Ascending aorta (tissue), 2 donors: ENCODE results near the gene YAE1. TPM values are rescaled to one million over a fixed set of nuclear protein-coding genes. Genes with fewer than 3 reads are reported as not detected.

Experiments used
- DNase-seq, 2 donors: peaks; one replicate each; pipeline ENCODE4 v3.0.0-alpha.2; 2019; ENCODE audit warnings: low spot score in 2 of 2
- H3K27ac ChIP-seq, 2 donors: fragments of 200-600 bp; sonication (generic); one replicate each; pipeline ENCODE4 v1.5.1; 2016 to 2017; ENCODE audit warnings: mild to moderate bottlenecking in 1 of 2
- H3K27me3 ChIP-seq: fragments of 200-600 bp; sonication (generic); one replicate; pipeline ENCODE4 v1.5.1; 2017
- H3K36me3 ChIP-seq, 2 donors: fragments of 200-600 bp; sonication (generic); one replicate each; pipeline ENCODE4 v1.5.1; 2016
- H3K4me1 ChIP-seq, 2 donors: fragments of 200-600 bp; sonication (generic); one replicate each; pipeline ENCODE4 v1.5.1; 2016 to 2017; ENCODE audit warnings: mild to moderate bottlenecking in 1 of 2
- H3K4me3 ChIP-seq, 2 donors: fragments of 200-600 bp; sonication (generic); one replicate each; pipeline ENCODE4 v1.5.1; 2016 to 2017; ENCODE audit warnings: mild to moderate bottlenecking in 1 of 2
- H3K9me3 ChIP-seq, 2 donors: fragments of 200-600 bp; sonication (generic); one replicate each; pipeline ENCODE4 v1.5.1; 2016
- intact Hi-C: fragments of 100-400 bp; cut with DNase I; formaldehyde crosslinking; loops from one replicate; pipeline ENCODE4 v1.15.1; 2023
- total RNA-seq: library from RNA; depleted of rRNA; stranded (reverse); fragments of >200 nt; gene quantifications from one replicate; pipeline ENCODE4 v1.1.0, GENCODE V29; 2016
- TF ChIP-seq, protein P1 (sequence below), 3 experiments: fragments of 200-600 bp in 2 of 3; fragments of 450-650 bp in 1 of 3; sonication (generic) in 2 of 3; IDR thresholded peaks; one replicate each; pipeline ENCODE4 v1.5.1; 2016 to 2019; ENCODE audit warnings: antibody characterized with exemption in 3 of 3, mild to moderate bottlenecking in 1 of 3, moderate library complexity in 1 of 3

The YAE1 gene
- total RNA-seq, 1 donor from 2014 or later, result 3.3 TPM

GRCh38 chr7:39614299-39614698 is 48.1 kb downstream of the YAE1 start:
- no peak overlapping the region for H3K27ac ChIP-seq
- intact Hi-C loops, result no loop called here
- no peaks in the 10 kb centered on the region for H3K9me3 ChIP-seq
- H3K36me3 ChIP-seq, result no peaks in the 10 kb centered on the region
- H3K4me1 ChIP-seq, result no peaks in the 10 kb centered on the region
- H3K27me3 ChIP-seq, result no peaks in the 10 kb centered on the region
- TF ChIP-seq, protein P1, sequence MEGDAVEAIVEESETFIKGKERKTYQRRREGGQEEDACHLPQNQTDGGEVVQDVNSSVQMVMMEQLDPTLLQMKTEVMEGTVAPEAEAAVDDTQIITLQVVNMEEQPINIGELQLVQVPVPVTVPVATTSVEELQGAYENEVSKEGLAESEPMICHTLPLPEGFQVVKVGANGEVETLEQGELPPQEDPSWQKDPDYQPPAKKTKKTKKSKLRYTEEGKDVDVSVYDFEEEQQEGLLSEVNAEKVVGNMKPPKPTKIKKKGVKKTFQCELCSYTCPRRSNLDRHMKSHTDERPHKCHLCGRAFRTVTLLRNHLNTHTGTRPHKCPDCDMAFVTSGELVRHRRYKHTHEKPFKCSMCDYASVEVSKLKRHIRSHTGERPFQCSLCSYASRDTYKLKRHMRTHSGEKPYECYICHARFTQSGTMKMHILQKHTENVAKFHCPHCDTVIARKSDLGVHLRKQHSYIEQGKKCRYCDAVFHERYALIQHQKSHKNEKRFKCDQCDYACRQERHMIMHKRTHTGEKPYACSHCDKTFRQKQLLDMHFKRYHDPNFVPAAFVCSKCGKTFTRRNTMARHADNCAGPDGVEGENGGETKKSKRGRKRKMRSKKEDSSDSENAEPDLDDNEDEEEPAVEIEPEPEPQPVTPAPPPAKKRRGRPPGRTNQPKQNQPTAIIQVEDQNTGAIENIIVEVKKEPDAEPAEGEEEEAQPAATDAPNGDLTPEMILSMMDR (IDR thresholded peaks at IDR 0.05), result no peak
- no peak overlapping the region for H3K4me3 ChIP-seq
- DNase-seq, result no peak

DNA sequence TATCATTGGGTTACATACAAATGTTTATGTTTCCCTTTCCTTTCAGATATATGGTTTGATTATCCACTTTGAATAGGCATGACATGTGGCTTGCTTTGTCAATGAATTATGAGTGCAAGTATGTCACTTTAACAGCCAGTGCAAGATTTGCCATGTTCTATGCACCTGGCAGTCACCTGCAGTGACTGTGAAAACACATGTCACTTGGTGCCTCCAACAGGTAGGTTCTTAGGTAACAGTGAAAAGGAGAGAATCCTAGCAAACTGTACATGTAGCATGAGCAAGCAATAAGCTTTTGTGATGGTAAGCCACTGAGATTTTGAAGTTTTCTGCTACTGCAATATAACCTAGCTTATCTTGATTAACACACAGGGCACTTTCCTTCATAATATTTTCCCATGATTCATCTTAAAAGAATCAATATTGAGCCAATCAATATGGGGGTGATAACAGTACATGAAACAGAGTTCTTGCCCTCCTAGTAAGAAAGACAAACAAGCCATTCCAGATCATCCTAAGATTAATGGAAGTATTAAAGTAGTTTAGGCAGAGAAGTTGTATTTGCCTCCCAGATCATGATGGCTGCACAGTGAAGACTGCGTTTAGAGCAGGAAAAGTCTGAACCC is 49.3 kb downstream of the YAE1 start:
- Histone ChIP-seq H3K27ac (no peak overlapping the region), H3K36me3 (no peaks in the 10 kb centered on the region), H3K9me3 (no peaks in the 10 kb centered on the region), H3K4me3 (no peak overlapping the region), H3K27me3 (no peaks in the 10 kb centered on the region), H3K4me1 (no peaks in the 10 kb centered on the region)
- TF ChIP-seq, protein P1 (IDR thresholded peaks at IDR 0.05), result no peak
- no peak for DNase-seq
- intact Hi-C loops, result no loop called here

- TF ChIP-seq, protein P1 (IDR thresholded peaks at IDR 0.05), result no peak
- no peak for DNase-seq
- Histone ChIP-seq H3K27ac (no peak overlapping the region), H3K4me1 (no peaks in the 10 kb centered on the region), H3K4me3 (no peak overlapping the region), H3K9me3 (no peaks in the 10 kb centered on the region), H3K36me3 (no peaks in the 10 kb centered on the region), H3K27me3 (no peaks in the 10 kb centered on the region)
- intact Hi-C loops, result no loop called here
Observed at GRCh38 chr7:39616138-39616537, 49.9 kb downstream of the YAE1 start.

DNA sequence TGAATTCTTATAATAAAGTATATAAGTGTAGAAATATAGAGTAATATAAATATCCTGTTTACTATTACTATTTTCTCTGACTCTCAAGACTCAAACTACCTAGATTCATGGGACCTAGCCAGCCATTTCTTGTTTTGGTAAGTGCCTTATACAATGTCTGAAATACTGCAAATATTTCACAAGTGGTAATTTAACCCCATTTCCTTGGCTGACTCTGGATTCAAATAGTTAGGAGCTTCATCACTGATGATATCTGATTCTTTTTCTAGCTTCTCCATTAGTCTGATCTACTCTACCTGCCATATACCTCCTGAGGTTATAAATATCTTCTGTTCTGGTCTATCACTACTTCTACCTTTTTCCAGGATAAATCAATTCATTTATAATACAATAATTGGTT is 50.8 kb downstream of the YAE1 start:
- H3K36me3 ChIP-seq, result no peaks in the 10 kb centered on the region
- no peaks in the 10 kb centered on the region for H3K9me3 ChIP-seq
- H3K27me3 ChIP-seq, result no peaks in the 10 kb centered on the region
- intact Hi-C loops, result no loop called here
- H3K27ac ChIP-seq, result no peak overlapping the region
- H3K4me1 ChIP-seq, result no peaks in the 10 kb centered on the region
- TF ChIP-seq, protein P1 (IDR thresholded peaks at IDR 0.05), result no peak
- no peak for DNase-seq
- H3K4me3 ChIP-seq, result no peak overlapping the region

- Histone ChIP-seq H3K27me3 (no peaks in the 10 kb centered on the region), H3K4me1 (peaks cover 0 to 3% of the 10 kb centered on the region in 2 donors), H3K4me3 (no peak overlapping the region), H3K27ac (no peak overlapping the region), H3K36me3 (no peaks in the 10 kb centered on the region), H3K9me3 (no peaks in the 10 kb centered on the region)
- DNase-seq, result no peak
- TF ChIP-seq, protein P1 (IDR thresholded peaks at IDR 0.05), result no peak
- intact Hi-C loops, result no loop called here
Observed at GRCh38 chr7:39618868-39619267, 52.7 kb downstream of the YAE1 start.

DNA sequence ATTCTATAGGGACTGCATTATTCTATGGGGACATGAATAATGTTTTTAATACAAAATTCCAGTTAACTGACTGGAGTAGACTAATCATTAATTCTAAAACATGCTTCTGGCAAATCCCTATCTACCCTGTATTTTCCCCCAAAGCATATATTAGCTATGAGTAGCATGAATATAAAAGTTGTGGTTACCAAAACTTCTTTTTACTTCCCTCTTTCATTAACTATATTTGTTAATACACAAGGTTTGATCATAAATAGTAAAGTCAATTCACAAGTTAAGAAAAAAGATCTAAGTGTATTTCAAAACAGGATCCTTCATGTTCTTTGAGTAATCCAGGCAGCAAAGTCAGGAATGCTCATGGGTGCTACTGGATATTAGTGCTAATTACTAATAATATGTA is 54.3 kb downstream of the YAE1 start:
- Histone ChIP-seq H3K4me1 (peaks cover 8 to 9% of the 10 kb centered on the region in 2 donors), H3K36me3 (no peaks in the 10 kb centered on the region), H3K27ac (no peak overlapping the region), H3K9me3 (no peaks in the 10 kb centered on the region), H3K4me3 (no peak overlapping the region), H3K27me3 (no peaks in the 10 kb centered on the region)
- TF ChIP-seq, protein P1 (IDR thresholded peaks at IDR 0.05), result no peak
- intact Hi-C loops, result loop anchor here (5.0 to 10.0 kb wide), 3 partner anchors 127 to 512 kb away; partner anchors contain the start of genes CDK13 and MPLKIP
- DNase-seq, result no peak
